ENCODE results near the gene APOA5. TPM values are rescaled to one million over a fixed set of nuclear protein-coding genes. Genes with fewer than 3 reads are reported as not detected.

Gene APOA5
- total and polyA plus RNA-seq, 9 of the 15 experiments (the other 6 are each of a cell fraction or from before 2014, with no cell fraction given), result not detected

GRCh38 chr11:116772443-116773202 is 19.1 kb downstream of the APOA5 start, which contains the start of gene BUD13 (continued):
- no peak for TF ChIP-seq FOXP4 (CRISPR knock-in tag; IDR thresholded peaks at IDR 0.05; ENCODE audit: borderline replicate concordance)
- TF ChIP-seq EP400 (IDR thresholded peaks at IDR 0.05), result peak; percentile 93
- TF ChIP-seq BHLHE40 (IDR thresholded peaks at IDR 0.05; ENCODE audit: low read length), result peak; percentile 78
- peak; percentile 31; the same call in 1 of the 2 replicates for TF ChIP-seq NFRKB (IDR thresholded peaks at IDR 0.05; ENCODE audit: low read depth)
- TF ChIP-seq SMC3 (conservative IDR thresholded peaks at IDR 0.05; ENCODE audit: insufficient read depth, low read depth, low read length), result no peak
- TF ChIP-seq HDAC1 (IDR thresholded peaks at IDR 0.05), result peak in 1 of 2 experiments; percentile 66; a peak in 1 of 4 replicates
- TF ChIP-seq MTA3 (IDR thresholded peaks at IDR 0.05; ENCODE audit: borderline replicate concordance), result peak; percentile 100
- TF ChIP-seq MTA1 (IDR thresholded peaks at IDR 0.05; ENCODE audit: borderline replicate concordance), result no peak
- peak in 1 of 3 experiments; percentile 24; a peak in 1 of 6 replicates for TF ChIP-seq CTCF (IDR thresholded peaks at IDR 0.05 in 2 of 3, conservative IDR thresholded peaks at IDR 0.05 in 1 of 3; ENCODE audit: insufficient read depth in 2 of 3, low read depth in 1 of 3, low read length in 3 of 3)
- TF ChIP-seq MNT (conservative IDR thresholded peaks at IDR 0.05), result peak; percentile 26 to 77; a peak in 2 of 4 replicates
- peak; percentile 91 for TF ChIP-seq GABPB1 (CRISPR knock-in tag; IDR thresholded peaks at IDR 0.05)
- TF ChIP-seq ATF7 (IDR thresholded peaks at IDR 0.05), result peak; percentile 92
- peak; percentile 82 for TF ChIP-seq NEUROD1 (IDR thresholded peaks at IDR 0.05; ENCODE audit: borderline replicate concordance, low read depth, low read length, partially characterized antibody)
- TF ChIP-seq ZFP91 (CRISPR knock-in tag; IDR thresholded peaks at IDR 0.05), result peak; percentile 49; the same call in 1 of the 2 replicates
- TF ChIP-seq ATF1 (CRISPR knock-in tag; IDR thresholded peaks at IDR 0.05), result no peak
- peak; percentile 82 for TF ChIP-seq ATF1 (tag; IDR thresholded peaks at IDR 0.05)
- no peak for TF ChIP-seq ATF6 (CRISPR knock-in tag; IDR thresholded peaks at IDR 0.05)
- TF ChIP-seq ZSCAN32 (CRISPR knock-in tag; IDR thresholded peaks at IDR 0.05), result no peak
- TF ChIP-seq MECOM (CRISPR knock-in tag; IDR thresholded peaks at IDR 0.05), result no peak

All from K562 (cell line).